Measurements from ENCODE around the gene UST.

UST gene

DNA sequence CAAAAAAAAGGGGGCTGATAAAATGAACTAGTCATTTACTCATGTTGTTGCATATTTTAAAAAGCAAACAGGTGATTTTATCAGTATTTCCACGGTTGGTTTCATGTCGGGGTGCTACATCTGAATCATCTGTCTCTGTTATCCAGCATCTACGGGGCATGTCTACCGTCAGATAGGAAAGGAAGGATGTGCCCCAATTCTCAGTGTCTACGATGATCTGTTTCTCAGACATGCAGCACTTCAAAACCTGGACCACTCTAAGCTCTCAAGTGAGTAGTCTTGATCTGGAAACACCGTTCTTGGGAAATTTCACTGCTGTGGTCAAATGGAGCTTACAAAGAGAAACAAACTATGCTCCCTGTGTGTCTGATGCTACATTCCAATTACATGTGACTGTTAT, 330.4 kb downstream of the UST start:
- TF ChIP-seq, protein P1, sequence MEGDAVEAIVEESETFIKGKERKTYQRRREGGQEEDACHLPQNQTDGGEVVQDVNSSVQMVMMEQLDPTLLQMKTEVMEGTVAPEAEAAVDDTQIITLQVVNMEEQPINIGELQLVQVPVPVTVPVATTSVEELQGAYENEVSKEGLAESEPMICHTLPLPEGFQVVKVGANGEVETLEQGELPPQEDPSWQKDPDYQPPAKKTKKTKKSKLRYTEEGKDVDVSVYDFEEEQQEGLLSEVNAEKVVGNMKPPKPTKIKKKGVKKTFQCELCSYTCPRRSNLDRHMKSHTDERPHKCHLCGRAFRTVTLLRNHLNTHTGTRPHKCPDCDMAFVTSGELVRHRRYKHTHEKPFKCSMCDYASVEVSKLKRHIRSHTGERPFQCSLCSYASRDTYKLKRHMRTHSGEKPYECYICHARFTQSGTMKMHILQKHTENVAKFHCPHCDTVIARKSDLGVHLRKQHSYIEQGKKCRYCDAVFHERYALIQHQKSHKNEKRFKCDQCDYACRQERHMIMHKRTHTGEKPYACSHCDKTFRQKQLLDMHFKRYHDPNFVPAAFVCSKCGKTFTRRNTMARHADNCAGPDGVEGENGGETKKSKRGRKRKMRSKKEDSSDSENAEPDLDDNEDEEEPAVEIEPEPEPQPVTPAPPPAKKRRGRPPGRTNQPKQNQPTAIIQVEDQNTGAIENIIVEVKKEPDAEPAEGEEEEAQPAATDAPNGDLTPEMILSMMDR (IDR thresholded peaks at IDR 0.05; ENCODE audit: control extremely low read depth, extremely low read depth, low read depth, missing control alignments): no peak
- POLR2A ChIA-PET: no interaction called here
- CTCF ChIA-PET: interaction anchor here (0.7 to 4.0 kb wide), 8 partner anchors 8 to 355 kb away, joined by 3 to 41 read pairs (median 6); no protein-coding TSS in a partner anchor
- no peak for DNase-seq (ENCODE audit: extremely low spot score)

DNA sequence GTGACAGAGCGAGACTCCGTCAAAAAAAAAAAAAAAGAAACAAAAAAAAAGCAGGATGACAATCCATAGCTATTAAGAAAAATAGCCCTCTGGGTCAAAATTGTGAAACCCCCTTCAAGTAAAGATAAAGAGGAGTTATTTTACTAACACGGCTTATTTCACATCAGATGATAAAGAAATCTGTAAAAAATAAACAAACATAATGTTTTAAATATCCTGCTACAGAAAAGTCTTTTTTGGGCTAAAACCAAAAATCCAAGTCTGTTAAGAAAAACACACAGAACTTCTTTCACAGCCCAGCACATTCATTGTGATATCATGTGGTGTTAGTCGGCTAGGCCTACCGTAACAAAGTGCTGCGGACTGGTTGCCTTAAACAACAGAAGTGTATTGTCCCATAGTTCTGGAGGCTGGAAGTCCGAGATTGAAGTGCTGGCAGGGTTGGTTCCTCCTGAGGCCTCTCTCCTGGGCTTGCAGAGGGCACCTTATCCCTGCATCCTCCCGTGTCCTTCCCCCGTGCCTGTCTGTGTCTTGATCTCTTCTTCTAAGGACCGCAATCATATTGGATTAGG, 331.5 kb downstream of the UST start:
- DNase-seq (ENCODE audit: extremely low spot score): no peak
- TF ChIP-seq, protein P1 (IDR thresholded peaks at IDR 0.05; ENCODE audit: control extremely low read depth, extremely low read depth, low read depth, missing control alignments): no peak
- ChIA-PET POLR2A (no interaction called here), CTCF (interaction anchor here (1.6 to 4.0 kb wide), 5 partner anchors 9 to 354 kb away, joined by 5 to 41 read pairs (median 6); no protein-coding TSS in a partner anchor)

DNA sequence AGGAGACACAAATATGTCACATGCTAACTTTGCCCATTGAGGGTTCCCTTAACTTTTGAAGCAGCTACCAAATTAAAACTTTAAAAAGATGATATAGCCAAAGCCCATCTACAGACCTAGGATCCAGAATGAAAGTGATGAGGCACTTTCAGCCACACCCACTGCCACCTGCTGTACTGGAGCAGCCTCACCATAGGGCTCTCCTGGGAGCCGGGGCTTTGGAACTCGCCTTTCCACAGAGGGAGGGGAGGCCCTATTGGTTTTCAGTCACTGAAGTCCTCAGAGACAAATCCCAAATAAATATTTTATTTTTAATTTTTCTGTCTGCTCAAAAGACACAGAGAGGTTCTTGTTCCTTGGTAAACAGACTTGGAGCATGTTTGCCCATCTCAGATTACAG, 332.6 kb downstream of the UST start:
- no peak for DNase-seq (ENCODE audit: extremely low spot score)
- POLR2A ChIA-PET: no interaction called here
- CTCF ChIA-PET: interaction anchor here (1.1 to 1.9 kb wide), 7 partner anchors 10 to 353 kb away, joined by 4 to 28 read pairs (median 6); no protein-coding TSS in a partner anchor

DNA sequence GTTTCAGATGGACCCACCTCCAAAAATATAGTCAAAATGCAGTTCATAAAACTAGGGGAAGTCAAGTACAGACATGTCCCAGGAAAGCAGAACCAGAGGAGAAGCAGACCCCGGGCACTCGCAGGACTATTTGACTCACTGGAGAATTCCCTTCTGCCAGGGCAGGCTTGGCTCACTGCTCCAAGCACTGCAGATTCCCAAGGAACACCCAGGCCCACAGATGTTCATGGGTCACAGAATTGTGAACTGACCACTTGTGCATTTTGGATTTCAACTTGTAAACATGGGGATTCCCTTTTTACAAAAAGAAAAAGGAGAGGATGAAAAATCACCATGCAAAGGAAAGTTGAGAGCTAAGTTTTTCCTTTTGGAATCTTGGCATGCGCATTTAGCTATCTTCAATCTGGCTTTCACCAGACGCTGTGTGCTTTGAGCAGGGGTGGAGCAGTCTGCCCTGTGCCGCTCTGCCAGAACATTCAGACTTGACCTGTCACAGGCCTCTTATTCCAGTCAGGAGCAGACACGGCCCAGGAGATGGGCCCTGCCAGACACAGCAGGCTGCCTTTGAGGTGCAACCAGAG, 333.2 kb downstream of the UST start:
- POLR2A ChIA-PET: no interaction called here

More for the DNA sequence above, 332.6 kb downstream of the UST start:
- TF ChIP-seq, protein P1 (IDR thresholded peaks at IDR 0.05; ENCODE audit: control extremely low read depth, extremely low read depth, low read depth, missing control alignments): no peak

DNA sequence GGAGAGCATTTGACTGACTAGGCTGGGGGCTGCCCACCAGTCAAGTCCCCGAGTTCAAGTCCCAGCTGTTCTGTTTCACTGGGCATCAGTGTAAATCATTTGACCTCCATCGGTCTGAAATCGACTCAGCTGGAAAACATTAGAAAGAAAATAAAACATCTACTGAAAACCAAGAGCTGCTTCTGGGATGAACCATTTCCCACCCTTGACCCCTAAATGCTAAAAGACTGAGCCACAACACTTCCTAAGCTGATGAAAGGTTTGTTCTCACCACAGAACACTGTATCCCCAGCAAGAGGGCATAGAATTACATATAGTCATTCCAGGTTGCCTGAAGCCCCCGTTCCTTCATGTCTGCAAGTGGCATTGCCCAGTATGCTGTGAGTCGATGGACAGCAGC, 333.7 kb downstream of the UST start:
- POLR2A ChIA-PET: no interaction called here
- no peak for DNase-seq (ENCODE audit: extremely low spot score)
- TF ChIP-seq, protein P1 (IDR thresholded peaks at IDR 0.05; ENCODE audit: control extremely low read depth, extremely low read depth, low read depth, missing control alignments): no peak
- CTCF ChIA-PET: interaction anchor here (0.8 to 1.9 kb wide), 25 partner anchors 9 to 354 kb away, joined by 3 to 28 read pairs (median 4); no protein-coding TSS in a partner anchor

More for the DNA sequence above, 333.2 kb downstream of the UST start:
- DNase-seq (ENCODE audit: extremely low spot score): no peak
- CTCF ChIA-PET: interaction anchor here (0.9 to 1.9 kb wide), 22 partner anchors 10 to 352 kb away, joined by 3 to 28 read pairs (median 4); no protein-coding TSS in a partner anchor
- TF ChIP-seq, protein P1 (IDR thresholded peaks at IDR 0.05; ENCODE audit: control extremely low read depth, extremely low read depth, low read depth, missing control alignments): no peak

DNA sequence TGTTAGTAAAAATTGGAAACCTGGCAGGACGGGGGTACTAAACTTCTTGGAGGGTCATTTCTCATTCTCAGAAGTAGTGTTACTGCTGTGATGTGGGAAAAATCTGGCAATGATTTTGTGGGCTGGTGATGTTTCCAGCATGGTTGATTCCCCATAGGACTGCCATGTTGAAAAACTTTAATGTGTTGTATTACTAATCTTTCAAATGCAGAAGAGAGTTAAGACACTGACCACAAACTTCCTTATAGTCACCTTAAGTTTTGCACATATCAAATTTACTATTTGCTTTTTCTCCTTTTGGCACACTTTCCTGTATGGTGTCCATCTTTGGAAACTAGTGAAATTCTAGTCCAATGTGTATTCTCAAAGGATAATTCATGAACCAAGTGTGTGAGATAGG, 334.5 kb downstream of the UST start:
- no peak for DNase-seq (ENCODE audit: extremely low spot score)
- ChIA-PET CTCF (interaction anchor here (0.8 to 1.9 kb wide), 18 partner anchors 8 to 353 kb away, joined by 3 to 28 read pairs (median 4); no protein-coding TSS in a partner anchor), POLR2A (no interaction called here)
- TF ChIP-seq, protein P1 (IDR thresholded peaks at IDR 0.05; ENCODE audit: control extremely low read depth, extremely low read depth, low read depth, missing control alignments): no peak

Measured in GM10248 (cell line).